ENCODE results near the gene PPT1.
"Not testable (repeated sequence)": the region's sequence is repeated elsewhere in the genome, so short reads cannot be mapped to it uniquely, and the experiment has no call there.

Gene PPT1

DNA sequence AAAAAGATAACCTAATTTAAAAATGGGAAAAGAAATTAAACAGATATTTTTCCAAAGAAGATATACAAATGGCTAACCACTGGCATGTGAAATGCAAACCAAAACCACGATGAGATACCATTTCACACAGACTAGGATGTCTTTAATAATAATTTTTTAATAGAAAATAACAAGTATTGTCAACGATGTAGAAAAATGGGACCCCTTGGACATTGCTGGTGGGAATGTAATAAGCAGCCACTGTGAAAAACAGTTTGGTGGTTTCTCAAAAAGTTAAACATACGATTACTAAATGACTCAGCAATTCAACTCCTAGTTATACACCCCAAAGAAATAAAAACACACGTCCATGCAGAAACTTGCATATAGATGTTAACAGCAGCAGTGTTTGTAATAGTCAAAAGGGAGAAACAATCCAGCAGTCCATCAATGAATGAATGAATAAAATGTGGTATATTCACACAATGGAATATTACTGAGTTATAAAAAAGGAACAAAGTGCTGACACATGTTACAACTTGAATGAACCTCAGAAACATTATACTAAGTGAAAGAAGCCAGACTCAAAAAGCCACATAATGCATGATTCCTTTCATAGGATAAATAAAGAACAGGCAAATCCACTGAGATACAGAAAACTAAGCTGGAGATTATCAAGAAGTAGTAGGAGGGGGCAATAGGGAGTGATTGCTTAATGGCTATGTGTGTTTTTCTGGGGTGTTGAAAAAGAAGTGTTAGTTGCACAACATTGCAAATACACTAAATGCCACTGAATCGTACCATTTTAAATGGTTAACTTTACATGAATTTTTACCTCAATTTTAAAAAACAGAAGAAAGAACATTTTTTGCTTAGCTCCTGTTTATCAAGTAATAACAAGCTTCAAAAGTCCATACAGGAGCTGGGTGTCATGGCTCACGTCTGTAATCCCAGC is 4.1 kb downstream of the PPT1 start:
- H3K4me1 ChIP-seq (ENCODE audit: control insufficient read depth in 2 of 2, insufficient read depth in 2 of 2, low read length in 2 of 2): peaks cover 4% of the 10 kb centered on the region in 2 donors
- H3K27ac ChIP-seq (ENCODE audit: low read depth in 2 of 2, low read length in 2 of 2): no peak overlapping the region
- H3K9me3 ChIP-seq (ENCODE audit: control insufficient read depth in 2 of 2, low read length in 2 of 2): no peaks in the 10 kb centered on the region
- H3K27me3 ChIP-seq (ENCODE audit: control insufficient read depth in 2 of 2, insufficient read depth in 2 of 2, low read length in 2 of 2): no peaks in the 10 kb centered on the region
- no peak overlapping the region for H3K4me3 ChIP-seq (ENCODE audit: low read length in 2 of 2)
- H3K9ac ChIP-seq (ENCODE audit: low read depth in 1 of 2, low read length in 2 of 2): no peak overlapping the region
- H3K36me3 ChIP-seq (ENCODE audit: control insufficient read depth in 2 of 2, insufficient read depth in 2 of 2, low read length in 2 of 2): peaks cover 13 to 19% of the 10 kb centered on the region in 2 donors

DNA sequence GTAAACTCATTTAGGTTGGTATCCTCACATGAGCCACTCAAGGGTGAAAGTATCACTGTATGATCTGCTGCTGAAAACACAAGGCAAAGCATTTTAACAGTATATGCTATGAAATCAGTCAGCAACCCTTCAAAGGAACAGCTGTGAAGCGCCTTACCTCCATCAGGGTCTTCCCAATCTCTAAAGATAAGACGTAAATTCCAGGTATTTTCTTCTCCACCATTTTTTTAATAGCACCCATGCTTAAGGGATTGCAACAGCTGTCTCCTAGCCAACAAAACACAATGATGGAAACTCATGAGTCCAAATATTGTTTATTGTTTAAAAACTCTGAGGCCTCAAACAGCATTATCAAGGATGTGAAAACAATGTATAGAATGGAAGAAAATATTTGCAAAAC is 4.8 kb downstream of the PPT1 start:
- H3K36me3 ChIP-seq (ENCODE audit: control insufficient read depth in 2 of 2, insufficient read depth in 2 of 2, low read length in 2 of 2): peaks cover 13 to 22% of the 10 kb centered on the region in 2 donors
- H3K9ac ChIP-seq (ENCODE audit: low read depth in 1 of 2, low read length in 2 of 2): no peak overlapping the region
- no peak overlapping the region for H3K27ac ChIP-seq (ENCODE audit: low read depth in 2 of 2, low read length in 2 of 2)
- H3K4me3 ChIP-seq (ENCODE audit: low read length in 2 of 2): no peak overlapping the region
- H3K27me3 ChIP-seq (ENCODE audit: control insufficient read depth in 2 of 2, insufficient read depth in 2 of 2, low read length in 2 of 2): no peaks in the 10 kb centered on the region
- peaks cover 0 to 1% of the 10 kb centered on the region in 2 donors for H3K4me1 ChIP-seq (ENCODE audit: control insufficient read depth in 2 of 2, insufficient read depth in 2 of 2, low read length in 2 of 2)
- no peaks in the 10 kb centered on the region for H3K9me3 ChIP-seq (ENCODE audit: control insufficient read depth in 2 of 2, low read length in 2 of 2)

DNA sequence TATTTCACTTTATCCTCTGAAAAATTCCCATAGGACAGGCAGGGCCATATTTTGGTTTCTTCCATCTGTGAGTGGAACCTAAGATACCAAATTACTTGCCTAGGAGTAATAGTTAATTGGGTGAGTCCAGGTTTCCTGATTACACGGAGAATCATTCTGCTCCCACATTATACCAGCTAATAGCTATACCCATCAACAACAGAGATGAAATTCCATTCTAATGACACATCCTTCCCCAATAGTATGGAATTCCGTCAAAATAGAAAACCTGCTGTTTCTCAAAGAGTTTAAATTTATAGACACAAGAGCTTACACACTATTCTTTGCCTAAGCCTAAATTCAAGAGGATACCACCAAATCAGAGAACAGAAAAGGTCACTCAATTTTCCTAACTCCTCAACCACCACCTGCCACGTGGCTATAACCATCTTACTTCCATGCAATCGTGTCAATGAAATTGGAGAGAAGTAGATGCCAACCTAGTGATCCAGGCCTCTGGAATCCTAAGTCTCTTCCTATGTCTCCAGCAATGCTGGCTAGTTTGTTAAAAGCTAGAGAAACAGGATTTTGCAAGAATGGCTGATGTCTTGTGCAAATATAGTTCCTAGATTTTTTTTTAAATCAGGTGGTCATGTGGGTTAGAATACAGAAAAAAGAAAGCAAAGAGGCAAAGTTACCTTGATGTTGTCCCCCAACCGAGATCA is 6.2 kb downstream of the PPT1 start:
- Histone ChIP-seq H3K9me3 (ENCODE audit: control insufficient read depth in 2 of 2, low read length in 2 of 2) (no peaks in the 10 kb centered on the region), H3K27ac (ENCODE audit: low read depth in 2 of 2, low read length in 2 of 2) (no peak overlapping the region), H3K4me3 (ENCODE audit: low read length in 2 of 2) (no peak overlapping the region), H3K4me1 (ENCODE audit: control insufficient read depth in 2 of 2, insufficient read depth in 2 of 2, low read length in 2 of 2) (no peaks in the 10 kb centered on the region), H3K27me3 (ENCODE audit: control insufficient read depth in 2 of 2, insufficient read depth in 2 of 2, low read length in 2 of 2) (no peaks in the 10 kb centered on the region), H3K36me3 (ENCODE audit: control insufficient read depth in 2 of 2, insufficient read depth in 2 of 2, low read length in 2 of 2) (peaks cover 13 to 27% of the 10 kb centered on the region in 2 donors), H3K9ac (ENCODE audit: low read depth in 1 of 2, low read length in 2 of 2) (no peak overlapping the region)

DNA sequence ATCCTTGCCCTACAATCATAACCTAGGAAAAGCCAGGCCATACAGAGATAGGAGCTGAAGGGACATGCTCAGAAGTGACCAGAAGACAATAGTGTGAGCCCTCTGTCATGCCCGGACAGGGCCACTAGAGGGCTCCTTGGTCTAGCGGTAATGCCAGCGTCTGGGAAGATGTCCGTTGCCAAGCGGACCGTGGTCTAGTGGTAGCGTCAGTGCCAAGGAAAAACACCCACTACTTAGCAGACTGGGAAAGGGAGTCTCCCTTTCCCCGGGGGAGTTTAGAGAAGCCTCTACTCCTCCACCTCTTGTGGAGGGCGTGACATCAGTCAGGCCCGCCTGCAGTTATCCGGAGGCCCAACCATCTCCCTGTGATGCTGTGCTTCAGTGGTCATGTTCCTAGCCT is 12.3 kb downstream of the PPT1 start:
- H3K9ac ChIP-seq (ENCODE audit: low read depth in 1 of 2, low read length in 2 of 2); H3K27me3 ChIP-seq (ENCODE audit: control insufficient read depth in 2 of 2, insufficient read depth in 2 of 2, low read length in 2 of 2); H3K27ac ChIP-seq (ENCODE audit: low read depth in 2 of 2, low read length in 2 of 2); H3K9me3 ChIP-seq (ENCODE audit: control insufficient read depth in 2 of 2, low read length in 2 of 2); H3K4me3 ChIP-seq (ENCODE audit: low read length in 2 of 2); H3K4me1 ChIP-seq (ENCODE audit: control insufficient read depth in 2 of 2, insufficient read depth in 2 of 2, low read length in 2 of 2): not testable (repeated sequence)
- peaks cover 2 to 22% of the 10 kb centered on the region in 2 donors for H3K36me3 ChIP-seq (ENCODE audit: control insufficient read depth in 2 of 2, insufficient read depth in 2 of 2, low read length in 2 of 2)

DNA sequence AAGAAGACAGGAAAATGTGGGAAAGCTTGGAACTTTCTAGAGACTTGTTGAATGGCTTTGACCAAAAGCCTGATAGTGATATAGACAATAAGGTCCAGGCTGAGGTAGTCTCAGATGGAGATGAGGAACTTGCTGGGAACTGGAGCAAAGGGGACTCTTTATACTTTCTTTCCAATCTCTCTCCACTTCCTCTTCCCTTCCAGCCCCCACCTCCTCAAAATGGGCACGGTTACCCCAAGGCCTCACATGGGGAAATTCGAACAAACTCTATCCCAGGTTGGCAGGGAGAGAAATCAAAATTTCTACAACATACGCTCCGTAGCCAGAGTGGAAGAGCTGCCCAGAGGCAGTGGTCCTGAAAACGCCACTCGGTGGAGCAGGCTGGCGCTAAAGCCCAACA is 15.2 kb downstream of the PPT1 start:
- no peak overlapping the region for H3K27ac ChIP-seq (ENCODE audit: low read depth in 2 of 2, low read length in 2 of 2)
- peaks cover 0 to under 1% of the 10 kb centered on the region in 2 donors for H3K4me1 ChIP-seq (ENCODE audit: control insufficient read depth in 2 of 2, insufficient read depth in 2 of 2, low read length in 2 of 2)
- H3K9ac ChIP-seq (ENCODE audit: low read depth in 1 of 2, low read length in 2 of 2): no peak overlapping the region
- peaks cover 2 to 19% of the 10 kb centered on the region in 2 donors for H3K36me3 ChIP-seq (ENCODE audit: control insufficient read depth in 2 of 2, insufficient read depth in 2 of 2, low read length in 2 of 2)
- no peak overlapping the region for H3K4me3 ChIP-seq (ENCODE audit: low read length in 2 of 2)
- no peaks in the 10 kb centered on the region for H3K9me3 ChIP-seq (ENCODE audit: control insufficient read depth in 2 of 2, low read length in 2 of 2)
- no peaks in the 10 kb centered on the region for H3K27me3 ChIP-seq (ENCODE audit: control insufficient read depth in 2 of 2, insufficient read depth in 2 of 2, low read length in 2 of 2)

DNA sequence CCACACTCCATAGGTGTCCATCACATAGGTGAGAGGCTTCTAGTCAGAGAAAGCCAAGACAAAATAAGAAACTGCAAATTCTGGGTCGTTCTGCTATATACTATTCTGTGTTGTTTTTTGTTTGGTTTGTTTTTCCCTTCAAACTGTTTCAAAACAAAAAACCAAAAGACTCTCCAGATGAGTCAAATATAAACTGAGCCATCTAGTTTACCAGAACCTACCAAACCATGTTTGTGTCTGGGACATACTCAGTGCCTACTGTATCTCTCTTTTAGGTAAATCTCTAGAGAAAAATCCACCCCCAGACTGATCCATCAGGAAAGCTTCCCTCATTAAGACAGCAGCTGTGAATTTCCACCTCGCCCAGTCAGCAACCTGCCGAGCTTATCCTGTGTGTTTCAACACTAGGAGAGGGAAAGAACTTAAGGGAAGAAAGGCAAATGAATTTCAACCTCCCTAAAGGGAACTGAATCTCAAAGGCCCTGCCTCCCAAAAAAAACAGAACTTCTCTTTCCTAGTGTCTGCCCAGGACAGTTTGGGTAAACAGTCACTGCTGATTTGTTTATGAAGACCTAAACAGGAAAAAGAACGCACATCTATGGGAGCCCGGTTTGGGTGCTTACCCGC is 17.2 kb downstream of the PPT1 start:
- Histone ChIP-seq H3K4me3 (ENCODE audit: low read length in 2 of 2) (no peak overlapping the region), H3K9ac (ENCODE audit: low read depth in 1 of 2, low read length in 2 of 2) (no peak overlapping the region), H3K4me1 (ENCODE audit: control insufficient read depth in 2 of 2, insufficient read depth in 2 of 2, low read length in 2 of 2) (peaks cover 0 to 4% of the 10 kb centered on the region in 2 donors), H3K9me3 (ENCODE audit: control insufficient read depth in 2 of 2, low read length in 2 of 2) (no peaks in the 10 kb centered on the region), H3K27ac (ENCODE audit: low read depth in 2 of 2, low read length in 2 of 2) (peak overlapping the region; percentile 41), H3K36me3 (ENCODE audit: control insufficient read depth in 2 of 2, insufficient read depth in 2 of 2, low read length in 2 of 2) (peaks cover 2 to 14% of the 10 kb centered on the region in 2 donors), H3K27me3 (ENCODE audit: control insufficient read depth in 2 of 2, insufficient read depth in 2 of 2, low read length in 2 of 2) (no peaks in the 10 kb centered on the region)

DNA sequence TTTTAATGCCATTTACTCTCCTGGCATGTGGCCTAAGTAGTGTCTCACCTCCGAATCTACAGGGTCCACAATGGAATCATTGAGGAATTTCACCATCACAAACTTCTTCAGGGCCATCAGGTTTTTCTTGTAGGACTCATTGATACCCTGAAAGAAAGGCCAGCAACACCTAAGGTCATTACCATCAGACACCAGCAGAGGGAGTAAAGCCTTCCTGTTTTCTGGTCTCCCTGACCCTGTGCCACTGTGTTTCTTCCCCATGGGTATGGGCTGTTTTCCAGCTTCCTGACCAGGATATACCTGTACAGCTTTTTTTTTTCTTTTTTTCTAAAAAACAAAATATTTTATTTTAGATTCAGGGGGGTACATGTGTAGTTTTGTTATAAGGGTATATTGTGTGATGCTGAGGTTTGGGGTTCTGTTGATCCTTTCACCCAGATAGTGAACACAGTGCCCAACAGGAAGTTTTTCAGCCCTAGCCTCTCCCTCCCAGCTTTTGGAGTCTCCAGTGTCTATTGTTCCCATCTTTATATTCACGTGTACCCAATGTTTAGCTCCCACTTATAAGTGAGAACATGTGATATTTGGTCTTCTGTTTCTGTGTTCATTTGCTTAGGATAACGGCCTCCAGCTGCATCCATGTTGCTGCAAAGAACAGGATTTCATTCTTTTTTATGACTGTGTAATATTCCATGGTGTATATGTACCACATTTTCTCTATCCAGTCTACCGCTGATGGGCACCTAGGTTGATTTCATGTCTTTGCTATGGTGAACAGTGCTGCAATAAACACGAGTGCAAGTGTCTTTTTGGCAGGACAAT is 18.3 kb downstream of the PPT1 start:
- peaks cover 0 to 4% of the 10 kb centered on the region in 2 donors for H3K4me1 ChIP-seq (ENCODE audit: control insufficient read depth in 2 of 2, insufficient read depth in 2 of 2, low read length in 2 of 2)

DNA sequence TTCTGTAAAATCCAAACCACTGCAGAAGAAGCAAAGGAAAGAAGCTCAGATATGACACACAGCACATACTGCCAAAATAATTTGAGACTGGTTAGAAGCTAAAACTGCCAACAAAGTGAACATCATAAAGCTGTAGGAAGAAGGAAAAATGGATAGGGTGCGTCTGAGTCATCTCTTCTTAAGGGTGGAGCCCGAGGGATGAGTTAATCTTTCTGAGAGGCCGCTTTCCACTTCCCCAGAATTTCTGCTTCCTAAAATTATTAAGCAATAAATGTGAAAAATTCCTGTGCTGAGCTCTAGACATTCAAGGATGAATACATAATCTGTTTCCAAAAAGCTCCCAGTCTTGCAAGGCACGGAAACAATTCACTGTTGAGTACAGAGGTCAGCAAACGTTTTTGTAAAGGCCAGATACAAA is 20.1 kb downstream of the PPT1 start:
- Histone ChIP-seq H3K9ac (ENCODE audit: low read depth in 1 of 2, low read length in 2 of 2) (peak overlapping the region in 1 of 2 donors; percentile 5), H3K27me3 (ENCODE audit: control insufficient read depth in 2 of 2, insufficient read depth in 2 of 2, low read length in 2 of 2) (no peaks in the 10 kb centered on the region), H3K36me3 (ENCODE audit: control insufficient read depth in 2 of 2, insufficient read depth in 2 of 2, low read length in 2 of 2) (peaks cover 22 to 25% of the 10 kb centered on the region in 2 donors), H3K4me3 (ENCODE audit: low read length in 2 of 2) (no peak overlapping the region), H3K27ac (ENCODE audit: low read depth in 2 of 2, low read length in 2 of 2) (peak overlapping the region in 1 of 2 donors; percentile 12), H3K4me1 (ENCODE audit: control insufficient read depth in 2 of 2, insufficient read depth in 2 of 2, low read length in 2 of 2) (peaks cover 0 to 4% of the 10 kb centered on the region in 2 donors), H3K9me3 (ENCODE audit: control insufficient read depth in 2 of 2, low read length in 2 of 2) (no peaks in the 10 kb centered on the region)

More for the DNA sequence above, 18.3 kb downstream of the PPT1 start:
- Histone ChIP-seq H3K27ac (ENCODE audit: low read depth in 2 of 2, low read length in 2 of 2) (no peak overlapping the region), H3K9ac (ENCODE audit: low read depth in 1 of 2, low read length in 2 of 2) (no peak overlapping the region), H3K36me3 (ENCODE audit: control insufficient read depth in 2 of 2, insufficient read depth in 2 of 2, low read length in 2 of 2) (peaks cover 6 to 14% of the 10 kb centered on the region in 2 donors), H3K4me3 (ENCODE audit: low read length in 2 of 2) (no peak overlapping the region), H3K27me3 (ENCODE audit: control insufficient read depth in 2 of 2, insufficient read depth in 2 of 2, low read length in 2 of 2) (no peaks in the 10 kb centered on the region), H3K9me3 (ENCODE audit: control insufficient read depth in 2 of 2, low read length in 2 of 2) (no peaks in the 10 kb centered on the region)

DNA sequence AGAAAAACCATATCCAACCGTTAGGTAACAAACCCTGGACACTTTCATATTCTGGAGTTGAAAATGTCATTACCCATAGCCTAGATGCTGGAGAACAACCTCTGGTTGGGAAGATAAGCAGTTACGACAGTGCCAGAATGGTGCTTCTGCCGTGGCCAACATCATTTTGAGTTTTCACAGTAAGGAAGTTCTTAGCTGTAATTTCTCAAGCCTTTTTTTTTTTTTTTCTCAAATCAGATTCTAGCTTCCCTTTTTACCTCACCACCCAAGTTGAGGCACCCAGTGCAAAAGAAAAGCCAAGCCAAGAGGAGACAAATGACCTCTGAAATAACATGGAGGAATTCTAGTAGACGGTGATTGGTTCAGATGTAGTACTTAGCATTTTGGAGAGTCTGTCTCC is 21.8 kb downstream of the PPT1 start:
- H3K27ac ChIP-seq (ENCODE audit: low read depth in 2 of 2, low read length in 2 of 2): no peak overlapping the region
- peaks cover 37 to 42% of the 10 kb centered on the region in 2 donors for H3K36me3 ChIP-seq (ENCODE audit: control insufficient read depth in 2 of 2, insufficient read depth in 2 of 2, low read length in 2 of 2)
- H3K9ac ChIP-seq (ENCODE audit: low read depth in 1 of 2, low read length in 2 of 2): no peak overlapping the region
- peaks cover 0 to 4% of the 10 kb centered on the region in 2 donors for H3K4me1 ChIP-seq (ENCODE audit: control insufficient read depth in 2 of 2, insufficient read depth in 2 of 2, low read length in 2 of 2)
- H3K9me3 ChIP-seq (ENCODE audit: control insufficient read depth in 2 of 2, low read length in 2 of 2): no peaks in the 10 kb centered on the region
- no peak overlapping the region for H3K4me3 ChIP-seq (ENCODE audit: low read length in 2 of 2)
- H3K27me3 ChIP-seq (ENCODE audit: control insufficient read depth in 2 of 2, insufficient read depth in 2 of 2, low read length in 2 of 2): no peaks in the 10 kb centered on the region

All from mucosa of rectum (tissue), 2 donors.